Raji (cell line): ENCODE results near the gene SAFB.

ENCODE experiments used
- POLR2A ChIP-seq: IDR thresholded peaks from 2 replicates; pipeline ENCODE4 v1.6.1; 2011; ENCODE audit warnings: low read depth, low read length, control low read depth; ENCODE audit not compliant: insufficient read depth

The SAFB gene

GRCh38 chr19:5617080-5617479 lies 5.8 kb upstream of the SAFB start:
- no peak for TF ChIP-seq POLR2A

DNA sequence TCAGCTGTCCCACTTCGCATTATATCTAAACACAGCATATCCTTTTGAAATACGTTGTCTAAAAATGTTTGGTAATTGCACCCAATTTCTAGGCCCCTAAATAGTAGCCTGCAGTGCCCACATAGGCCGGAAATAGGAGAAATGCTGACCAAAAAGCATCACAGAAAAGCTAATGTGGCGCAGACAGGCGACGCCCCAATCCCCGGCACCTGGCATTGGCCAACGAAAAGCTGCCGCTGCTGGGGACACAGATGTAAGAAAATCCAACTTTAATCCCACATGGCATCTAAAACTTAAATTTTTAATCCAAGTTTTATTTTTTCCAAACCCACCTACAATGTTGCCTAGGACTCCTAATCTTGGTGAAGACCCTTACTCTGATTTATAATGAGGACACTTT lies 4.3 kb upstream of the SAFB start:
- no peak for TF ChIP-seq POLR2A

DNA sequence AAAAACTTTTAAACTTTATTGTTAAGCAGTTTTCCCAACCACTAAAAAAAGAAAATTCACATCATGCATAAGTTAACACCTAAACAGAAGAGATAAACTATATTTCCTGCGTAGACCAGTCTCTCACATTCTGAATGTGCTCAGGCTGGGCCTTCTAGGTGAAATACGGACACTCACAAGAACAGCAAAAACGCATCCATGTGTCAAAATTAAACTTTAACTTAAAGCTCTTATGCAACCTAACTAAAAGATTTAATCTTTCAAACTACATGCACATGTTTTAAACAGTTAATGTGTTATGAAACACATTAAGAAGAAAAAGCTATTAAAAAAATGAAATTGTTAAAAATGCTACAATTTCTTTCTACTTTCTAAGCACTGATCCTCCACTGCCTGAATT lies 2.9 kb upstream of the SAFB start:
- no peak for TF ChIP-seq POLR2A

DNA sequence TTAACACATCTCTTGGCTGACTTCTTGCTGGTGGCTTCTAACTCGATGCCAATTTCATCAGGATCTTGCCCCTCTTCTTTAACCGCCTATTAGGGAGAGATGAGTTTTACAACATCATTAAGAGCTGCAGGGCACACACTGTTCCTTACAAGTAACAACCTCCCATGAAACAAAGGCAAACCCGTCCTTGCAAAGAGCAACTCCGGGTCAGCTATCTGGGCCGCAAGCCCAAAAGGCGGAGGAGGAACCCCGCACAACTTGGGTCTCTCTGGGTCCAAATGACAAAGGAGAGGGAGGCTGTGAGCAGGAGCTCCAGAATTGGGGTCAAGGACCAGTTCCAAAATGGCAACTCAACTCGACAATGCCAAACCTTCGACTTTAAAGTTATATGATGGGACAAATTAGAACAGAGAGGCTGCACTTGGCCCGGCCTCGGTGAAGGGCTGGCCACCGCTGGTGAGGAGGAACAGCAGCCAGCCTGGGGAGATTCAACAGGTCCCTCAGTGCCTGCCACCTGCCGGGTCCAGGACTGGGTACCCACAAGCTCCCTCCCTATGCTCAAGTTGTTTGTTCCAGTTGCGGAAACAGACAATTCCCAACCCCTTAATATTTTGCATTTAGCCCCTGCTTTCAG lies 1.5 kb upstream of the SAFB start:
- TF ChIP-seq POLR2A = no peak

DNA sequence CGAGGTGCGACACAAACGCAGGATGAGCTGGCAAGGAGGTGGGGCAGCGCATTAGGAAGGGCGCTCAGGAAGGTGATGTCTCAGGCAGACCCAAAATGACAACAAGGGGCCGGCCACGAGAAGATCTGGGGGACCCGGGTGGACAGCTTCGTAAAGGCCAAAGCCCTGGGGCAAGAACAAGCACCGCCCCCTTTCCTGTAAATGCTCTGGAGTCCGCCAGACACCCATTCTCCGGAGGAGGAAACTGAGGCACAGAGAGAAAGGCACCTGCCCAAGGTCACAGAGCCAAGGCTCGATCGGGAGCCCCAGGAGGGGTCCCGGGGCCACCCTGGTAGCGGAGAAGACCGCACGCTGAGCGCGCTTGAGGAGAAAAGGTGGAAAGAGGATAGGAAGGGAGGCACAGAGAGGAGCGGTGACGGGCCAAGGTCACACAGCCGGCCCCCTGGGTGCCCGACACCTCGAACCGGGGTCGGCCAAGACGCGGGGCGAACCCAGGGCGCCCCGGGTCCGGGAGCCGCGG lies 878 bp upstream of the SAFB start:
- TF ChIP-seq POLR2A = no peak

DNA sequence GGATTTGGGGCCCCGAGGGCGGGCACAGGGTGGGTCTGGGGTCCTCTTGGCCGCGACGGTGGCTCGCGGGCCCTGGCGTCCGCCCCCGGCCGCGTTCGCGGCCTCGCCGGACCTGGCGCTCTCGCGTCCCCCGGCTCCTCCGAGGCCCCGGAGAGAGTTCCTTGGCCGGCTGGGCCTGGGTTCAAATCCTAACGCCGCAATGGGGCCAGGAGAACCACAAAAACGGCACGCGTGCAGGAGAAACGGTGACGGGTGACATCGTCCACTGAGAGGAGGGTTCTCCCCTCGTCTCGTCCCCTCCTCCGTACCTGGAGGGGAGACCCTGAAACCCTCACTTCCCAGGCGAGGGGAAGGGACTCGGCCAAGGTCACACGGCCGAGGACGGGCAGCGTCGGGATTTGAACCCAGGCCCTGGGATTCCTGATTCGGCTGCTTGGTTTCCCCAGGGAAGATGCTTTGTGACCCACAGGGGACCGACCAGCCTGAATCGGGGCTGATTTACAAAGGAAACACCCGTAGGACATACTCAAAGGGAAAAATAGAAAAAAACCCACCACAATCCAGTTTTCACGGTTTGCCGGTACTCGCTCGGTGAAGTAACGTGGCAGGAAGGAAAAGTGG lies 624 bp downstream of the SAFB start:
- TF ChIP-seq POLR2A = no peak

DNA sequence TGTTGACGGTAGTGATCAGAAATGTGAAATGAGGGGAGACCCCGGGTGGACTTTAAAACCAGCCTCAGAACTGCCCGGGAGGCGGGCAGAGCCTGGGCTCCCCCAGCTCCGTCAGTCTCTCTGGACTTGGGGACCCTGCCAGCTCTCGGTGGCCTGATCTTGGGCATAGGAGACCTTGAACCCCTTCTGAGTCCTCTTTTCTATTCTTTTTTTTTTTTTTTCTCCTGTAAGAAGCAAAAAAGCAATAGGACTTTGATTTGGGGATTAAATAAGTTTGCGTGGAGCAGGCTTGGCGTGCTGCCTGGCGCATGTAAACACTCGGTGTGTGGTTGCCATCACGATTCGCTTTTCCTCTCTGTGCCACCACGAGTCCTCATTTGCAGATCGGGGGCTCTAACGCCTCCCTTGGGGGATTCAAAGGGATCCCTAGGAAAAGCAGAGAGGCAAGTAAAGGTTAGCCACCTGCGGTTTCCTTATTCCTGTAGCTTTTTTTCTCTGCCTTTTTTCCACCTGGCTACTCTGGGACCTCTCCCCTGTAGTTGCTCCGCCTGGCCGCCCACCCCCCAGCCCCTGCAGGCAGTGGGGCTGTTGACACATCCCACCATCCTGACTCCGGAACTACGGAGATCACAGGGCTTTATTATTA lies 1.3 kb downstream of the SAFB start:
- TF ChIP-seq POLR2A = no peak

DNA sequence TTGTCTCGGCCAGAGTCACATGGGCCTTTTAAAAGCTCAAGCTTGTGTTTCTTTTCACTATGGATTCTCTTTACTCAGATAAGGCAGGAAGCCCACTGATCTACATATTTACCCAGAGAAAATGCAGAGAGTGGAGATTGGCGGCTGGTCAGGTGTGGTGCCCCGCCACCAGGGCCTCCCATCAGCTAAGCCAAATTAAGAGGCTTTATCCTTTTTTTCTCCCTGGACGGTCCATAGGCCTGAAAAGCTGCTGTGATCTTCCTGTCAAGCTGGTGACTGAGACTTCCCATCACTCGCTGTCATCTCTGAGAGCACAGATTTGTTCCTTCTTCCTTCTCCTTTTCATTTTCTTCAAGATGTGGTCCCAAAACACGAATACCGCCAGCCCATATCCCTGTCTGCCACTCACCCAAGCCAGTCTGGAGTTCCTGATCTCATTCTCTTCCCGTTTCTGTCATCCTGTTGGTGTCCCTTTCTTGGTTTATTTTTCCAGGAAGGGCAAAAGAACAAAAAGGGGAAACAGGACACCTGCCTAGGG lies 1.9 kb downstream of the SAFB start:
- TF ChIP-seq POLR2A = no peak

GRCh38 chr19:5625641-5626040 lies 2.8 kb downstream of the SAFB start:
- TF ChIP-seq POLR2A = no peak

DNA sequence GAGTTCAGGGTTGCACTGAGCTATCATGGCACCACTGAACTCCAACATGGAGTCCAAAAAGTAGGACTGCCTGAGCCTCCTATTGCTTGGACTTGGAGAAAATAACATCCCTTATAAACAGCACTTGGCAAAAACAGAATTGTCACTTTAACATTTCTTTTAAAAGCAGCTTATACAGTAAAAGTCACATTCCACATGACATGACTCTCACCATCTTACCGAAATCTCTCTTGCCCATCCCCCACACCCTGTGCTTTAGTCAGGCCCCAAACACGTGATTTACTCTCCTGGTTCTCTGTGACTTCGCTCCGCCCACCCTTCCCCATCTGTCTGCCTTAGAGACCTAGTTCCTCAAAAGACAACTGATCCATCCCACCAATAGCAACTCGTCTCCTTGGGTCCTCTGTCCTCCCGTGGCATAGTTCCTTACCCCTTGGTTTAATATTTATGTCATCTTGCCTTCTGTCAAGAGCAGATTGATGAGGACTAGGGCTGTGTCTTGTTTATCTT lies 4.6 kb downstream of the SAFB start:
- no peak for TF ChIP-seq POLR2A

DNA sequence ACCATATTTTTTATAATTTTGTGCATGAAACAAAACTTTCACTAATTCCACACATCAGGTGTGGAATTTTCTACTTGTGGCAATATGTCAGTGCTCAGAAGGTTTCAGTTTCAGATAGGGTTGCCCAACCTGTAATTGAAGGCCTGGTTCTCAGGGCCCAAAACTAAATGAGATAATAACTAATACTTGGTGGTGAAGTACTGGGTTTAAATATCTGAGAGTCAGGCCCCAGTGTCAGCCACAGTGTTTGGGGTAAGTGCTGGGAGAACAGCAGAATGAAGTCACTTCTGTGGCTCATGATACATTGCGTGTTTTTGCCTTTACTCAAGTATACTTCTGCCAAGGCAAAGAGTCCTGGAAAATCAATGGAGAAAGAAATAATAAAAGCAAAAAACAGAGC lies 5.6 kb downstream of the SAFB start:
- TF ChIP-seq POLR2A = no peak

DNA sequence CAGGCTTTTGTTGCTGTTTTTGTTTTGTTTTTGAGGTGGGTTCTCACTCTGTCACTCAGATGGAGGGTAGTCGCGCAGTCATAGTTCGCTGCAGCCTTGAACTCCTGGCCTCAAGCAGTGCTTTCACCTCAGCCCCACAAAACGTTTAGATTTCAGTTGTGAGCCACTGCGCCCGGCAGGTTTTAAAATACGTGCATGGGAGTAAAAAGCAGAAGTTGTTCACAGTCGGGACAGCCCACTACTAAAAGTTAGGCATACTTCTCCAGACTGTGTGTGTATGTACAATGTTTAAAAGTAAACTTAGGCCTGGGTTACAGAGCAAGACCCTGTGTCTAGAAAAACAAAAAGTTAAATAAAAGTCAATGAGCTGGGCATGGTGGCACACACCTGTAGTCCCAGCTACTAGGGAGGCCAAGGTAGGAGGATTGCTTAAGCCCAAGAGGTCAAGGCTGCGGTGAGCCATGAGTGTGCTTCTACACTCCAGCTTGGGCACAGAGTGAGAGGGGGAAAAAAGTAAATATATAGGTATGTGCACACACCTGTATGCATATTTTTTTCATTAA lies 6.1 kb downstream of the SAFB start:
- no peak for TF ChIP-seq POLR2A

DNA sequence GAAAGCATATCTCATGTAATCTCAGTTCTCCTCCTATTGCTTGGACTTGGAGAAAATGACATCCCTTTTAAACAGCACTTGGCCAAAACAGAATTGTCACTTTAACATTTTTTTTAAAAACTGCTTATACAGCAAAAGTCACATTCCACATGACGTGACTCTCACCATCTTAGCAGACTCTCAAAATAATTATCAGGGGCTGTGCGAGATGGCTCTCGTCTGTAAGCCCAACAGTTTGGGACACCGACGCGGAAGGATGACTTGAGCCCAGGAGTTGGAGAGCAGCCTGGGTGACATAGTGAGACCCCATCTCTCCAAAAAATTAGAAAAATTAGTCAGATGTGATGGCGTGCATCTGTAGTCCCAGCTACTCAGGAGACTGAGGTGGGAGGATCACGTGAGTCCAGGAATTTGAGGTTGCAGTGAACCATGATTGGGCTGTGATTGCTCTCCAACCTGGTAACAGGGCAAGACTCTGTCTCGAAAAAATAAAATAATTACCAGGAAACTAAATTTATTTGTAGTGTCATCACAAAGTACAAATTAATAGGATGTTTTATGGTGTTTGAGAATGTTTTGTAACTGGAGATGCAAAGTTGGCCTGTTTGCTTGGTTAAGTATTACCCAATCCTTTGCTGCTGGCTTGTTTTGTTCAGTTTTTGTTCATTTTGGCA lies 8.8 kb downstream of the SAFB start:
- no peak for TF ChIP-seq POLR2A

- no peak for TF ChIP-seq POLR2A
These were observed 9.3 kb downstream of the SAFB start for GRCh38 chr19:5632241-5632612.

GRCh38 chr19:5632657-5633056 lies 9.8 kb downstream of the SAFB start:
- no peak for TF ChIP-seq POLR2A

GRCh38 chr19:5635427-5635826 lies 12.5 kb downstream of the SAFB start:
- TF ChIP-seq POLR2A = no peak

DNA sequence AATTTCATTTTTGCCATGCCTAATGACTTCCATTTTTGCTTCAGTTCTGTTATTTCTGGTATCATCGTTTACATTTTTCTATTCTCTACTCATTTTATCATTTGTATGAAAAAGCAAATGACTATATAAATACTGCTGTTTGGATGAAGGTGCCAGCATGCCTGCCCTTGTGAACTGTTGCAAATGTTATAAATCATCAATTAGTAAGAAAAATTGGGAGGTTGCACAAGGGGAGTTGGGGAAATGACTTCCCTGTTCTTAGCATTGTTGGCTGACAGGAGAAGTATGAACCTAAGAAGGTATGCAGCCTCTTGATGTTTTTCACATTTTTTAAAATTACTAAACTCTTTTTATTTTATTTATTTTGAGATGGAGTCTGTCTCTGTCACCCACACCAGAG lies 15.1 kb downstream of the SAFB start:
- TF ChIP-seq POLR2A = no peak
